Vagina (tissue), 2 donors: ENCODE measurements around the gene KIAA1755. TPM values are rescaled to one million over a fixed set of nuclear protein-coding genes. Genes with fewer than 3 reads are reported as not detected.

Experiments
- DNase-seq, 2 donors: peaks; one replicate each; pipeline ENCODE4 v3.0.0-alpha.2; 2017; ENCODE audit errors: extremely low spot score in 2 of 2
- H3K27ac ChIP-seq: fragments of 200-600 bp; sonication (generic); one replicate; pipeline ENCODE4 v1.5.1; 2019
- H3K27me3 ChIP-seq: fragments of 200-600 bp; sonication (generic); one replicate; pipeline ENCODE4 v1.5.1; 2019
- H3K36me3 ChIP-seq, 2 donors: fragments of 200-600 bp; sonication (generic); one replicate each; pipeline ENCODE4 v1.5.1; 2017 to 2019
- H3K4me1 ChIP-seq: fragments of 200-600 bp; sonication (generic); one replicate; pipeline ENCODE4 v1.5.1; 2019
- H3K4me3 ChIP-seq, 2 donors: fragments of 200-600 bp; sonication (generic); 1 replicate in 1 of 2; 2 replicates in 1 of 2; pipeline ENCODE4 v1.5.1; 2016 to 2019
- H3K9me3 ChIP-seq: fragments of 200-600 bp; sonication (generic); one replicate; pipeline ENCODE4 v1.5.1; 2019
- CTCF ChIP-seq, 3 experiments: fragments of 450-650 bp in 2 of 3; fragments of 200-600 bp in 1 of 3; sonication (generic) in 1 of 3; IDR thresholded peaks; one replicate each; pipeline ENCODE4 v1.5.1; 2017 to 2019; ENCODE audit warnings: antibody characterized with exemption in 3 of 3, mild to moderate bottlenecking in 2 of 3, moderate library complexity in 2 of 3
- POLR2A ChIP-seq, 2 donors: fragments of 450-650 bp; IDR thresholded peaks; one replicate each; pipeline ENCODE4 v1.6.1; 2017; ENCODE audit warnings: antibody characterized with exemption in 2 of 2, mild to moderate bottlenecking in 2 of 2, moderate library complexity in 2 of 2
- POLR2AphosphoS5 ChIP-seq, 2 donors: sonication (generic); formaldehyde crosslinking; IDR thresholded peaks; one replicate each; pipeline ENCODE4 v1.9.0; 2017; ENCODE audit warnings: antibody characterized with exemption in 2 of 2, mild to moderate bottlenecking in 2 of 2, low read depth in 1 of 2; ENCODE audit not compliant: insufficient read depth in 1 of 2
- intact Hi-C: fragments of 100-400 bp; cut with DNase I; formaldehyde crosslinking; loops from one replicate; pipeline ENCODE4 v1.15.1; 2023
- total RNA-seq: library from RNA; depleted of rRNA; stranded (reverse); fragments of >200 nt; gene quantifications from one replicate; pipeline ENCODE4 v1.2.3, GENCODE V29; 2016

Gene KIAA1755
- total RNA-seq, 1 donor from 2014 or later, result 2.7 TPM

DNA sequence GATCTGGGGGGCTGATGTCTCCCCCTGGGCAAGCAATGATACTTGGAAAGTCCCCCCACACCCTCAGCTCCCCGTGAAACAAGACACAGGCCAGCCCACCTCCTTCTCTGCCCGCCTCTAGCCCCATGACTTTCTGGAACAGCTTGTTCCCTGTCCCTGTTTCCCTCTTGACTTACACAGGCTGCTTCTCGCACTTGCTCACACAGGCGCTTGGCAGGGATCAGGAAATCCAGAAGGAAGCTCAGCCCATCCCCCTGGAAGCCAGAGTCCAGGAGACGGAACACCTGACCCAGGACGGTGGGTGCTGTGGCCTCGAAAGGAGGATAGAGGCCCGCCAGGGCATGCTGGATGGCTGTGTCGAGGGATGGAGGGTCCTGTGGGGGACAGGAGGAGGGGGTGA, 14.8 kb downstream of the KIAA1755 start:
- peaks cover 17% of the 10 kb centered on the region for H3K4me1 ChIP-seq
- peaks cover 0 to 4% of the 10 kb centered on the region in 2 donors for H3K36me3 ChIP-seq
- H3K27ac ChIP-seq, result no peak overlapping the region
- no peak for DNase-seq
- no peak for TF ChIP-seq POLR2AphosphoS5 (IDR thresholded peaks at IDR 0.05; ENCODE audit: insufficient read depth in 1 of 2, low read depth in 1 of 2)
- no peak for TF ChIP-seq POLR2A (IDR thresholded peaks at IDR 0.05)
- no peak for TF ChIP-seq CTCF (IDR thresholded peaks at IDR 0.05)
- no peaks in the 10 kb centered on the region for H3K27me3 ChIP-seq
- intact Hi-C loops, result loop anchor here (10.0 kb wide), 1 partner anchor 49 kb away; no protein-coding TSS in a partner anchor
- peaks cover 12% of the 10 kb centered on the region for H3K9me3 ChIP-seq
- H3K4me3 ChIP-seq, result no peak overlapping the region

DNA sequence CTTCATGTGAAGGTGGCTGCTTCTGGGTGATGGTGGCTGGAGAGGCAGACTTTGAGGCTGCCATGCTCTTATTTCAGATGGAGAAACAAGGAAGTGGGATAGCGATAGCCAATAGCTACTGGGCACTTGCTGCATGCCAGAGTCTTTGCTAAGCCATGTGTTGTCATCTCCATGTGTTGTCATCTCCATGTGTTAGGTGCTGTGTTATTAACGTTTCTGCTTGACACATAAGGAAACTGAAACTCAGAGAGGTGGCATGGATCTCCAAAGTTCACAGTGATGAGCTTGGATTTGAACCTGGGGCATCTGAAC, 16.9 kb downstream of the KIAA1755 start:
- peaks cover 12% of the 10 kb centered on the region for H3K9me3 ChIP-seq
- peaks cover 0 to 4% of the 10 kb centered on the region in 2 donors for H3K36me3 ChIP-seq
- peaks cover 24% of the 10 kb centered on the region for H3K4me1 ChIP-seq
- no peak overlapping the region for H3K4me3 ChIP-seq
- intact Hi-C loops, result loop anchor here (10.0 kb wide), 1 partner anchor 51 kb away; no protein-coding TSS in a partner anchor
- no peak for DNase-seq
- H3K27me3 ChIP-seq, result no peaks in the 10 kb centered on the region
- no peak for TF ChIP-seq CTCF (IDR thresholded peaks at IDR 0.05)
- TF ChIP-seq POLR2A (IDR thresholded peaks at IDR 0.05), result no peak
- TF ChIP-seq POLR2AphosphoS5 (IDR thresholded peaks at IDR 0.05; ENCODE audit: insufficient read depth in 1 of 2, low read depth in 1 of 2), result no peak
- no peak overlapping the region for H3K27ac ChIP-seq

- Histone ChIP-seq H3K9me3 (peaks cover 12% of the 10 kb centered on the region), H3K27ac (no peak overlapping the region), H3K4me3 (no peak overlapping the region), H3K4me1 (peaks cover 22% of the 10 kb centered on the region), H3K36me3 (peaks cover 0 to 4% of the 10 kb centered on the region in 2 donors), H3K27me3 (no peaks in the 10 kb centered on the region)
- TF ChIP-seq CTCF (IDR thresholded peaks at IDR 0.05) (no peak), POLR2A (IDR thresholded peaks at IDR 0.05) (no peak), POLR2AphosphoS5 (IDR thresholded peaks at IDR 0.05; ENCODE audit: insufficient read depth in 1 of 2, low read depth in 1 of 2) (no peak)
- intact Hi-C loops, result loop anchor here (10.0 kb wide), 1 partner anchor 52 kb away; no protein-coding TSS in a partner anchor
- DNase-seq, result no peak
These were observed 17.5 kb downstream of the KIAA1755 start for GRCh38 chr20:38242848-38243708.

GRCh38 chr20:38241201-38241600, 19.3 kb downstream of the KIAA1755 start:
- Histone ChIP-seq H3K27me3 (no peaks in the 10 kb centered on the region), H3K36me3 (peaks cover 0 to 4% of the 10 kb centered on the region in 2 donors), H3K9me3 (peaks cover 12% of the 10 kb centered on the region), H3K4me1 (peaks cover 7% of the 10 kb centered on the region), H3K4me3 (no peak overlapping the region), H3K27ac (no peak overlapping the region)
- TF ChIP-seq POLR2A (IDR thresholded peaks at IDR 0.05) (no peak), CTCF (IDR thresholded peaks at IDR 0.05) (no peak), POLR2AphosphoS5 (IDR thresholded peaks at IDR 0.05; ENCODE audit: insufficient read depth in 1 of 2, low read depth in 1 of 2) (no peak)
- no peak for DNase-seq
- intact Hi-C loops, result loop anchor here (10.0 kb wide), 1 partner anchor 54 kb away; no protein-coding TSS in a partner anchor

GRCh38 chr20:38239441-38239840, 21.1 kb downstream of the KIAA1755 start:
- H3K27ac ChIP-seq, result no peak overlapping the region
- no peaks in the 10 kb centered on the region for H3K27me3 ChIP-seq
- H3K36me3 ChIP-seq, result peaks cover 0 to 4% of the 10 kb centered on the region in 2 donors
- H3K4me1 ChIP-seq, result peaks cover 7% of the 10 kb centered on the region
- intact Hi-C loops, result no loop called here
- peaks cover 12% of the 10 kb centered on the region for H3K9me3 ChIP-seq
- no peak for DNase-seq
- no peak overlapping the region for H3K4me3 ChIP-seq
- no peak for TF ChIP-seq CTCF (IDR thresholded peaks at IDR 0.05)
- TF ChIP-seq POLR2AphosphoS5 (IDR thresholded peaks at IDR 0.05; ENCODE audit: insufficient read depth in 1 of 2, low read depth in 1 of 2), result no peak
- no peak for TF ChIP-seq POLR2A (IDR thresholded peaks at IDR 0.05)
